GM23338 (cell line): Measurements from ENCODE around the gene RHCG.

Experiments
- CREB1 ChIP-seq: fragments of 250-450 bp; sonication (Bioruptor Pico); IDR thresholded peaks from 2 replicates; pipeline ENCODE4 v1.5.0; 2020; ENCODE audit warnings: low read depth, mild to moderate bottlenecking, moderate library complexity
- EZH2 ChIP-seq: fragments of 200-600 bp; sonication (generic); IDR thresholded peaks from one replicate; pipeline ENCODE4 v1.8.0; 2017; ENCODE audit warnings: antibody characterized with exemption, mild to moderate bottlenecking, low read depth; ENCODE audit not compliant: unreplicated experiment
- POLR2AphosphoS5 ChIP-seq: IDR thresholded peaks from 2 replicates; pipeline ENCODE4 v1.6.1; 2016; ENCODE audit warnings: antibody characterized with exemption, low read depth
- ZNF331 ChIP-seq: fragments of 250-450 bp; sonication (Bioruptor Pico); IDR thresholded peaks from 2 replicates; pipeline ENCODE4 v1.5.0; 2020; ENCODE audit warnings: low read depth, mild to moderate bottlenecking, moderate library complexity
- TF ChIP-seq, protein P1 (sequence below), 2 experiments: fragments of 200-600 bp in 1 of 2; sonication (generic) in 1 of 2; conservative IDR thresholded peaks; 2 replicates each; pipeline versions ENCODE4 v1.5.1 to v1.6.1; 2016 to 2017; ENCODE audit warnings: antibody characterized with exemption in 2 of 2, low read depth in 2 of 2, mild to moderate bottlenecking in 2 of 2, moderate library complexity in 1 of 2

GRCh38 chr15:89451846-89452245, 44.5 kb downstream of the RHCG start:
- TF ChIP-seq, protein P1, sequence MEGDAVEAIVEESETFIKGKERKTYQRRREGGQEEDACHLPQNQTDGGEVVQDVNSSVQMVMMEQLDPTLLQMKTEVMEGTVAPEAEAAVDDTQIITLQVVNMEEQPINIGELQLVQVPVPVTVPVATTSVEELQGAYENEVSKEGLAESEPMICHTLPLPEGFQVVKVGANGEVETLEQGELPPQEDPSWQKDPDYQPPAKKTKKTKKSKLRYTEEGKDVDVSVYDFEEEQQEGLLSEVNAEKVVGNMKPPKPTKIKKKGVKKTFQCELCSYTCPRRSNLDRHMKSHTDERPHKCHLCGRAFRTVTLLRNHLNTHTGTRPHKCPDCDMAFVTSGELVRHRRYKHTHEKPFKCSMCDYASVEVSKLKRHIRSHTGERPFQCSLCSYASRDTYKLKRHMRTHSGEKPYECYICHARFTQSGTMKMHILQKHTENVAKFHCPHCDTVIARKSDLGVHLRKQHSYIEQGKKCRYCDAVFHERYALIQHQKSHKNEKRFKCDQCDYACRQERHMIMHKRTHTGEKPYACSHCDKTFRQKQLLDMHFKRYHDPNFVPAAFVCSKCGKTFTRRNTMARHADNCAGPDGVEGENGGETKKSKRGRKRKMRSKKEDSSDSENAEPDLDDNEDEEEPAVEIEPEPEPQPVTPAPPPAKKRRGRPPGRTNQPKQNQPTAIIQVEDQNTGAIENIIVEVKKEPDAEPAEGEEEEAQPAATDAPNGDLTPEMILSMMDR (conservative IDR thresholded peaks at IDR 0.05; ENCODE audit: low read depth in 2 of 2) = no peak
- TF ChIP-seq POLR2AphosphoS5 = no peak
- no peak for TF ChIP-seq CREB1 (CRISPR knock-in tag)
- TF ChIP-seq EZH2 = no peak
- no peak for TF ChIP-seq ZNF331 (CRISPR knock-in tag)
